HCT116 (cell line): ENCODE measurements around the gene DEPDC1B. TPM values are rescaled to one million over a fixed set of nuclear protein-coding genes. Genes with fewer than 3 reads are reported as not detected.

ENCODE experiments used
- ATAC-seq: fragments of 200-7000 bp; cut with Tn5 transposase; 2 replicates; pipeline ENCODE4 v1.9.1; 2020; ENCODE audit warnings: mild to moderate bottlenecking, moderate library complexity
- Bru-seq: library from RNA; stranded (reverse); fragments of 400-500 nt; gene quantifications from one replicate; lab custom pipeline; 2021; lab: Mats Ljungman, UMichigan
- BruChase-seq, 2 experiments: library from RNA; stranded (reverse); fragments of 400-500 nt; gene quantifications; one replicate each; lab custom pipeline; 2021; lab: Mats Ljungman, UMichigan
- BruUV-seq: library from RNA; stranded (reverse); fragments of 400-500 nt; replicated peaks from 2 replicates; lab custom pipeline; 2021; lab: Mats Ljungman, UMichigan
- CTCF ChIA-PET: fragments of 300-600 bp; sonication (Branson Sonifier 250); formaldehyde crosslinking; loops from one replicate; lab custom pipeline; 2021; ENCODE audit warnings: antibody characterized with exemption; lab: Charles Lee
- POLR2A ChIA-PET: fragments of 300-600, 350-600 bp; sonication (Branson Sonifier 250); formaldehyde crosslinking; loops from one replicate; lab custom pipeline; 2021; ENCODE audit warnings: antibody characterized with exemption; lab: Charles Lee
- RAD21 ChIA-PET, 2 experiments: fragments of 300-600 bp; sonication (Branson Sonifier 250); formaldehyde crosslinking; loops; one replicate each; lab custom pipeline; 2023; ENCODE audit warnings: low total read pairs in 2 of 2; ENCODE audit not compliant: uncharacterized antibody in 2 of 2, unreplicated experiment in 2 of 2, low non-redundant PET in 1 of 2; lab: Charles Lee
- DNase-seq: peaks from one replicate; pipeline ENCODE4 v3.0.0-alpha.2; 2010; ENCODE audit warnings: low read depth, low spot score
- H2AFZ ChIP-seq: fragments of 200-600 bp; shearing (Covaris generic), sonication (generic); 2 replicates; pipeline ENCODE4 v1.6.1; 2017; ENCODE audit warnings: low read depth, mixed run types, mixed read lengths, antibody characterized with exemption, low read length; ENCODE audit not compliant: poor library complexity, severe bottlenecking
- H3K27ac ChIP-seq: 2 replicates; pipeline ENCODE4 v1.5.1; 2012; ENCODE audit warnings: low read depth, low read length
- H3K27me3 ChIP-seq: fragments of 200-600 bp; sonication (generic); 2 replicates; pipeline ENCODE4 v1.6.1; 2016; ENCODE audit warnings: mixed run types, low read length, mixed read lengths; ENCODE audit not compliant: insufficient read depth
- H3K36me3 ChIP-seq, 2 experiments: fragments of 200-500 bp in 1 of 2; fragments of 200-600 bp in 1 of 2; sonication (Bioruptor generic) in 1 of 2; sonication (generic) in 1 of 2; 2 replicates each; pipeline versions ENCODE4 v1.5.1 to v1.6.1; 2014 to 2016; ENCODE audit warnings: low read length in 2 of 2, inconsistent platforms in 1 of 2, mixed read lengths in 1 of 2, mixed run types in 1 of 2; ENCODE audit not compliant: insufficient read depth in 2 of 2, control insufficient read depth in 1 of 2
- H3K4me1 ChIP-seq, 2 experiments: fragments of 200-600 bp in 1 of 2; sonication (generic) in 1 of 2; 2 replicates each; pipeline versions ENCODE4 v1.5.1 to v1.6.1; 2012 to 2017; ENCODE audit warnings: low read length in 2 of 2, inconsistent platforms in 1 of 2, mild to moderate bottlenecking in 1 of 2, mixed read lengths in 1 of 2, mixed run types in 1 of 2, moderate library complexity in 1 of 2; ENCODE audit not compliant: insufficient read depth in 2 of 2, control insufficient read depth in 1 of 2
- H3K4me2 ChIP-seq: fragments of 200-600 bp; sonication (generic); 2 replicates; pipeline ENCODE4 v1.6.1; 2017; ENCODE audit warnings: mixed run types, low read length, mixed read lengths
- H3K4me3 ChIP-seq, 2 experiments: fragments of 200-600 bp in 1 of 2; sonication (generic) in 1 of 2; replicated peaks in 1 of 2; 2 replicates each; pipeline ENCODE4 v1.5.1; 2011 to 2016; ENCODE audit warnings: low read length in 2 of 2, control low read depth in 1 of 2, low read depth in 1 of 2, mild to moderate bottlenecking in 1 of 2, mixed read lengths in 1 of 2, mixed run types in 1 of 2
- H3K79me2 ChIP-seq: fragments of 200-600 bp; sonication (generic); 2 replicates; pipeline ENCODE4 v1.6.1; 2017; ENCODE audit warnings: mild to moderate bottlenecking, mixed run types, low read length, moderate library complexity, mixed read lengths; ENCODE audit not compliant: insufficient read depth
- H3K9ac ChIP-seq: fragments of 200-600 bp; sonication (generic); 2 replicates; pipeline ENCODE4 v1.6.1; 2016; ENCODE audit warnings: low read length, mixed read lengths
- H3K9me2 ChIP-seq: fragments of 200-600 bp; sonication (generic), shearing (Covaris generic); 2 replicates; pipeline ENCODE4 v1.6.1; 2017; ENCODE audit warnings: mixed run types, mild to moderate bottlenecking, moderate library complexity; ENCODE audit not compliant: insufficient read depth
- H3K9me3 ChIP-seq, 2 experiments: fragments of 200-500 bp in 1 of 2; fragments of 200-600 bp in 1 of 2; sonication (Bioruptor generic) in 1 of 2; sonication (generic) in 1 of 2; 2 replicates each; pipeline ENCODE4 v1.6.1; 2014 to 2017; ENCODE audit warnings: low read length in 2 of 2, mixed read lengths in 2 of 2, inconsistent platforms in 1 of 2, low read depth in 1 of 2, mild to moderate bottlenecking in 1 of 2, mixed run types in 1 of 2, moderate library complexity in 1 of 2; ENCODE audit not compliant: control insufficient read depth in 1 of 2, insufficient read depth in 1 of 2
- H4K20me1 ChIP-seq: fragments of 200-600 bp; sonication (generic), shearing (Covaris generic); 2 replicates; pipeline ENCODE4 v1.6.1; 2017; ENCODE audit warnings: mixed run types, mild to moderate bottlenecking, moderate library complexity; ENCODE audit not compliant: insufficient read depth
- CBX3 ChIP-seq: IDR thresholded peaks from 2 replicates; pipeline ENCODE4 v1.6.1; 2012; ENCODE audit warnings: low read depth
- EGR1 ChIP-seq: IDR thresholded peaks from 2 replicates; pipeline ENCODE4 v1.6.1; 2012; ENCODE audit warnings: low read depth
- ELF1 ChIP-seq: IDR thresholded peaks from 2 replicates; pipeline ENCODE4 v1.6.1; 2012; ENCODE audit warnings: low read depth, borderline replicate concordance
- EZH2phosphoT487 ChIP-seq: fragments of 200-600 bp; IDR thresholded peaks from 2 replicates; pipeline ENCODE4 v1.6.1; 2018; ENCODE audit warnings: antibody characterized with exemption, borderline replicate concordance
- FOSL1 ChIP-seq: IDR thresholded peaks from 2 replicates; pipeline ENCODE4 v1.6.1; 2012; ENCODE audit warnings: low read depth
- POLR2A ChIP-seq: IDR thresholded peaks from 2 replicates; pipeline ENCODE4 v1.7.0; 2011; ENCODE audit warnings: borderline replicate concordance; ENCODE audit not compliant: insufficient read depth, insufficient read length; ENCODE audit errors: extremely low read depth
- POLR2AphosphoS5 ChIP-seq: IDR thresholded peaks from 2 replicates; pipeline ENCODE4 v1.6.1; 2011; ENCODE audit warnings: mild to moderate bottlenecking, low read depth, low read length, moderate library complexity
- RAD21 ChIP-seq: IDR thresholded peaks from 2 replicates; pipeline ENCODE4 v1.6.1; 2012; ENCODE audit warnings: low read depth, mild to moderate bottlenecking
- SIN3A ChIP-seq: IDR thresholded peaks from 2 replicates; pipeline ENCODE4 v1.6.1; 2012; ENCODE audit warnings: low read depth
- SP1 ChIP-seq: IDR thresholded peaks from 2 replicates; pipeline ENCODE4 v1.6.1; 2012; ENCODE audit warnings: low read depth
- SRF ChIP-seq: IDR thresholded peaks from 2 replicates; pipeline ENCODE4 v1.6.1; 2012; ENCODE audit warnings: low read depth
- TCF7L2 ChIP-seq: IDR thresholded peaks from 2 replicates; pipeline ENCODE4 v1.7.0; 2011; ENCODE audit warnings: borderline replicate concordance, inconsistent platforms; ENCODE audit not compliant: insufficient read depth, insufficient read length; ENCODE audit errors: extremely low read depth
- YY1 ChIP-seq: IDR thresholded peaks from 2 replicates; pipeline ENCODE4 v1.6.1; 2011; ENCODE audit warnings: low read length, low read depth, moderate library complexity, mild to moderate bottlenecking; ENCODE audit not compliant: insufficient replicate concordance; ENCODE audit errors: extremely low read depth
- intact Hi-C: fragments of 100-400 bp; cut with micrococcal nuclease; formaldehyde crosslinking; loops from 2 replicates; pipeline ENCODE4 v1.10.0; 2022
- long read RNA-seq: library from polyadenylated mRNA; unstranded; transcript quantifications from one replicate; pipeline ENCODE4 v2.0.0, GENCODE V29; 2021; ENCODE audit not compliant: unreplicated experiment
- polyA plus RNA-seq: library from polyadenylated mRNA; unstranded; fragments of >200 nt; gene quantifications from 2 replicates; pipeline ENCODE4 v1.2.1, GENCODE V29; 2012; ENCODE audit warnings: missing spikeins
- total RNA-seq: library from RNA; stranded (reverse); gene quantifications from one replicate; pipeline ENCODE4 v1.2.1, GENCODE V29; 2021; ENCODE audit not compliant: unreplicated experiment
- TF ChIP-seq, protein P1 (sequence below): IDR thresholded peaks from 2 replicates; pipeline ENCODE4 v1.6.1; 2012; ENCODE audit warnings: low read depth
- TF ChIP-seq, protein P2 (sequence below), 3 experiments: fragments of 200-600 bp in 1 of 3; sonication (generic) in 1 of 3; IDR thresholded peaks in 2 of 3; conservative IDR thresholded peaks in 1 of 3; 2 replicates each; pipeline ENCODE4 v1.5.1; 2012 to 2017; ENCODE audit warnings: low read depth in 2 of 3, low read length in 2 of 3, antibody characterized with exemption in 1 of 3, borderline replicate concordance in 1 of 3, control low read depth in 1 of 3, mild to moderate bottlenecking in 1 of 3, mixed read lengths in 1 of 3, mixed run types in 1 of 3, moderate library complexity in 1 of 3; ENCODE audit not compliant: insufficient read depth in 1 of 3
- TF ChIP-seq, protein P3 (sequence below): IDR thresholded peaks from 2 replicates; pipeline ENCODE4 v1.6.1; 2012

DEPDC1B gene, protein sequence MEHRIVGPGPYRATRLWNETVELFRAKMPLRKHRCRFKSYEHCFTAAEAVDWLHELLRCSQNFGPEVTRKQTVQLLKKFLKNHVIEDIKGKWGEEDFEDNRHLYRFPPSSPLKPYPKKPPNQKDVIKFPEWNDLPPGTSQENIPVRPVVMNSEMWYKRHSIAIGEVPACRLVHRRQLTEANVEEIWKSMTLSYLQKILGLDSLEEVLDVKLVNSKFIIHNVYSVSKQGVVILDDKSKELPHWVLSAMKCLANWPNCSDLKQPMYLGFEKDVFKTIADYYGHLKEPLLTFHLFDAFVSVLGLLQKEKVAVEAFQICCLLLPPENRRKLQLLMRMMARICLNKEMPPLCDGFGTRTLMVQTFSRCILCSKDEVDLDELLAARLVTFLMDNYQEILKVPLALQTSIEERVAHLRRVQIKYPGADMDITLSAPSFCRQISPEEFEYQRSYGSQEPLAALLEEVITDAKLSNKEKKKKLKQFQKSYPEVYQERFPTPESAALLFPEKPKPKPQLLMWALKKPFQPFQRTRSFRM
- total RNA-seq = 39.7 TPM
- polyA plus RNA-seq = 18.6 and 23.6 TPM in 2 replicates
- Bru-seq, nascent RNA = percentile 84 among the genes with signal in this experiment
- BruChase-seq, experiment 1, labeled RNA remaining after a 6-hour chase = percentile 66 among the genes with signal in this experiment
- percentile 67 among the genes with signal in this experiment for BruChase-seq, experiment 2, labeled RNA remaining after a 2-hour chase
- long read RNA-seq, transcript DEPDC1B-201 (11 exons, 2,499 nt) = major isoform, 48 of 60 reads
- long read RNA-seq, partial matches to known transcripts = 6 of 60 reads
- long read RNA-seq, other reads (novel, unspliced or antisense) = 6 of 60 reads

- Histone ChIP-seq H3K9ac (peak within 1 kb of the TSS; percentile 90), H3K27me3 (no peaks in the 10 kb centered on the region), H3K79me2 (peaks cover 47% of the 10 kb centered on the region), H3K27ac (peak within 1 kb of the TSS; percentile 87), H3K4me1 (peaks cover 2 to 27% of the 10 kb centered on the region in 2 experiments; a peak in 2 of 4 replicates), H3K4me2 (peak within 1 kb of the TSS; percentile 99), H3K36me3 (0 out of 4 replicates have a peak, but pooled peaks cover 0 to 2% of the 10 kb centered on the region in 2 experiments), H3K9me3 (no peaks in the 10 kb centered on the region), H4K20me1 (no peaks in the 10 kb centered on the region), H3K4me3 (peak within 1 kb of the TSS; percentile 76 to 93), H3K9me2 (no peaks in the 10 kb centered on the region), H2AFZ (peak within 1 kb of the TSS; percentile 94)
- intact Hi-C loops = loop anchor here (5.0 kb wide), 1 partner anchor 142 kb away; the partner anchor contains the start of gene ELOVL7
- ChIA-PET POLR2A (interaction anchor here (0.8 to 1.2 kb wide), 6 partner anchors 9 to 245 kb away, joined by 3 to 4 read pairs (median 3); partner anchors contain the start of genes ELOVL7, ERCC8 and NDUFAF2), CTCF (interaction anchor here (0.6 to 2.7 kb wide), 6 partner anchors 9 to 31 kb away, joined by 3 to 11 read pairs (median 4); no protein-coding TSS in a partner anchor), RAD21 (no interaction called here)
- ATAC-seq = peak; percentile 89
- BruUV-seq = no TSS peak
- peak; percentile 76 for DNase-seq
- TF ChIP-seq, protein P1, sequence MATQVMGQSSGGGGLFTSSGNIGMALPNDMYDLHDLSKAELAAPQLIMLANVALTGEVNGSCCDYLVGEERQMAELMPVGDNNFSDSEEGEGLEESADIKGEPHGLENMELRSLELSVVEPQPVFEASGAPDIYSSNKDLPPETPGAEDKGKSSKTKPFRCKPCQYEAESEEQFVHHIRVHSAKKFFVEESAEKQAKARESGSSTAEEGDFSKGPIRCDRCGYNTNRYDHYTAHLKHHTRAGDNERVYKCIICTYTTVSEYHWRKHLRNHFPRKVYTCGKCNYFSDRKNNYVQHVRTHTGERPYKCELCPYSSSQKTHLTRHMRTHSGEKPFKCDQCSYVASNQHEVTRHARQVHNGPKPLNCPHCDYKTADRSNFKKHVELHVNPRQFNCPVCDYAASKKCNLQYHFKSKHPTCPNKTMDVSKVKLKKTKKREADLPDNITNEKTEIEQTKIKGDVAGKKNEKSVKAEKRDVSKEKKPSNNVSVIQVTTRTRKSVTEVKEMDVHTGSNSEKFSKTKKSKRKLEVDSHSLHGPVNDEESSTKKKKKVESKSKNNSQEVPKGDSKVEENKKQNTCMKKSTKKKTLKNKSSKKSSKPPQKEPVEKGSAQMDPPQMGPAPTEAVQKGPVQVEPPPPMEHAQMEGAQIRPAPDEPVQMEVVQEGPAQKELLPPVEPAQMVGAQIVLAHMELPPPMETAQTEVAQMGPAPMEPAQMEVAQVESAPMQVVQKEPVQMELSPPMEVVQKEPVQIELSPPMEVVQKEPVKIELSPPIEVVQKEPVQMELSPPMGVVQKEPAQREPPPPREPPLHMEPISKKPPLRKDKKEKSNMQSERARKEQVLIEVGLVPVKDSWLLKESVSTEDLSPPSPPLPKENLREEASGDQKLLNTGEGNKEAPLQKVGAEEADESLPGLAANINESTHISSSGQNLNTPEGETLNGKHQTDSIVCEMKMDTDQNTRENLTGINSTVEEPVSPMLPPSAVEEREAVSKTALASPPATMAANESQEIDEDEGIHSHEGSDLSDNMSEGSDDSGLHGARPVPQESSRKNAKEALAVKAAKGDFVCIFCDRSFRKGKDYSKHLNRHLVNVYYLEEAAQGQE = no peak
- no peak for TF ChIP-seq EZH2phosphoT487
- TF ChIP-seq TCF7L2 = peak; percentile 15
- no peak for TF ChIP-seq FOSL1
- TF ChIP-seq SRF = no peak
- TF ChIP-seq, protein P2, sequence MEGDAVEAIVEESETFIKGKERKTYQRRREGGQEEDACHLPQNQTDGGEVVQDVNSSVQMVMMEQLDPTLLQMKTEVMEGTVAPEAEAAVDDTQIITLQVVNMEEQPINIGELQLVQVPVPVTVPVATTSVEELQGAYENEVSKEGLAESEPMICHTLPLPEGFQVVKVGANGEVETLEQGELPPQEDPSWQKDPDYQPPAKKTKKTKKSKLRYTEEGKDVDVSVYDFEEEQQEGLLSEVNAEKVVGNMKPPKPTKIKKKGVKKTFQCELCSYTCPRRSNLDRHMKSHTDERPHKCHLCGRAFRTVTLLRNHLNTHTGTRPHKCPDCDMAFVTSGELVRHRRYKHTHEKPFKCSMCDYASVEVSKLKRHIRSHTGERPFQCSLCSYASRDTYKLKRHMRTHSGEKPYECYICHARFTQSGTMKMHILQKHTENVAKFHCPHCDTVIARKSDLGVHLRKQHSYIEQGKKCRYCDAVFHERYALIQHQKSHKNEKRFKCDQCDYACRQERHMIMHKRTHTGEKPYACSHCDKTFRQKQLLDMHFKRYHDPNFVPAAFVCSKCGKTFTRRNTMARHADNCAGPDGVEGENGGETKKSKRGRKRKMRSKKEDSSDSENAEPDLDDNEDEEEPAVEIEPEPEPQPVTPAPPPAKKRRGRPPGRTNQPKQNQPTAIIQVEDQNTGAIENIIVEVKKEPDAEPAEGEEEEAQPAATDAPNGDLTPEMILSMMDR (IDR thresholded peaks at IDR 0.05 in 2 of 3, conservative IDR thresholded peaks at IDR 0.05 in 1 of 3; ENCODE audit: borderline replicate concordance in 1 of 3, insufficient read depth in 1 of 3, low read depth in 2 of 3, low read length in 2 of 3) = peak; percentile 2 to 29 (median 24); a peak in 3 of 6 replicates
- 0 out of 2 replicates have a peak, but pooled peaks have one; percentile 56 for TF ChIP-seq CBX3
- peak; percentile 93; the same call in 1 of the 2 replicates for TF ChIP-seq POLR2AphosphoS5
- no peak; the same call in 1 of the 2 replicates for TF ChIP-seq ELF1
- TF ChIP-seq, protein P3, sequence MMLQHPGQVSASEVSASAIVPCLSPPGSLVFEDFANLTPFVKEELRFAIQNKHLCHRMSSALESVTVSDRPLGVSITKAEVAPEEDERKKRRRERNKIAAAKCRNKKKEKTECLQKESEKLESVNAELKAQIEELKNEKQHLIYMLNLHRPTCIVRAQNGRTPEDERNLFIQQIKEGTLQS = no peak
- TF ChIP-seq EGR1 = 0 out of 2 replicates have a peak, but pooled peaks have one; percentile 11
- peak; percentile 23; the same call in 1 of the 2 replicates for TF ChIP-seq RAD21
- TF ChIP-seq POLR2A = peak; percentile 85
- TF ChIP-seq YY1 = peak; percentile 44
- peak; percentile 75 for TF ChIP-seq SP1
- TF ChIP-seq SIN3A = peak; percentile 96
Measured at GRCh38 chr5:60699609-60700415, at the start of gene DEPDC1B. DEPDC1B (minus strand) TSS chr5:60700166; CDS start chr5:60700093, 73 bp downstream.
